Ramos (cell line): Measurements from ENCODE around the gene TINCR.
"Not testable (repeated sequence)": the region's sequence is repeated elsewhere in the genome, so short reads cannot be mapped to it uniquely, and the experiment has no call there.

Experiments
- in situ Hi-C: fragments of 300-500 bp; cut with MboI; formaldehyde crosslinking; loops from one replicate; pipeline ENCODE4 v1.14.3; 2022; ENCODE audit warnings: low sequenced_read_pairs; ENCODE audit not compliant: unreplicated experiment

The TINCR gene

DNA sequence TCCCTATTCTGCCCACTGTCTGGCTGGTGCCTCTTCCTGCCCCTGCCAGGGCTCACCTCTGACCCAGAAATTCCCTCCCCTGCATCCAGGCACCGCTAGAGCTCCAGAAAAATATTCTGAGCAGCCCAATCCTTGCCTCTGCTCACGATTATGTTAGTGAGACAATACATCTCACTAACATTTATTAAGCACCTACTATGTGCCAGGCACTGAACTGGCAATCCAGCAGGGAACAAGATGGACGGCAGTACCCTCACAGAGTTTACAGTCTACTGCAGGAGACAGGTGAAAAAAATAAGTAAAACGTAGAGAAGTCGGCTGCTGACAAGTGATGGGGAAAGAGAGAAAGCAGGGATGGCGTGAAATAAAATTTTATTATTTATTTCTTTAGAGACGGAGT, 5.5 kb downstream of the TINCR start:
- in situ Hi-C loops = no loop called here

- in situ Hi-C loops = no loop called here
Observed at GRCh38 chr19:5561559-5561958, 6.2 kb downstream of the TINCR start.

- in situ Hi-C loops = no loop called here
Observed at GRCh38 chr19:5560156-5560555, 7.6 kb downstream of the TINCR start.

DNA sequence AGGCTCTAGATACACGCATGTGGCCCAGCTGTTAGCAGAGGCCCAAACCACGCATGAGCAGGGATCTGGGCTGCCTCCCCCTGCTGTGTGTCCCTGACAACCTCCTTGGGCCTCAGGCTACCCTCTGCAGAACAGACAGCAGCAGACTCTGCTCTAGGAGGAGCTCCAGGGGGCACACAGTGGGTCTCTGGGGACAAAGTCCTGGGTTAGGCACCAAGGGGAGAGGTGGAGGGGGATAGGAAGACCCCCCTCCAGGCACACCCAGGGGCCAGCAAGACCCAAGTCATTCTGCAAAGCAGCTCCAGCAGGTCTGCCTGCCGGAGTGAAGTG, 8.0 kb downstream of the TINCR start:
- in situ Hi-C loops = no loop called here

DNA sequence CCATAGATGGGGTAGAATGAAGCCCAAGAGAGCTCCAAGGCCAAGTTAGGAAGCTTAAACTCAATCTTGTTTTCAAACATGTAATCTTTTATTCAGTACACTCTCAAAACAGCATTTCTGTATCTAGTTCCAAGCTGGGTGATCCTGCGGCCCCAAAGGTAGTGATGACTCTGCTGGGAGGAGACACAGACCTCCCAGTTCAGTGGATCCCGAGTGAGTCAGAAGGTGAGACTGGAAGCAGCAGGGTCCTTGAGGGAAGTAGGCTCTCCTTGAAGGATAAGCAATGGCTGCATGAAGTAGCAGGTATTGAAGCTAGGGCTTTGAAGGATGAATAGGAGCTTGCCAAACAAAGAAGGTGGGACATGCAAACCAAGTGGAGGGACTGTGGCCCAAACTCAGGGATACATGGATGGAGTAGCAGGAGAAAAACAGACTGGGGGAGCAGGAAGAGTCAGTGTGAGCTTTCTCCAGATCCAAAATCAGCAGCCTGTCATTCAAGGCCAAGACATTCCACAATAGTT, 9.6 kb downstream of the TINCR start:
- in situ Hi-C loops = no loop called here

DNA sequence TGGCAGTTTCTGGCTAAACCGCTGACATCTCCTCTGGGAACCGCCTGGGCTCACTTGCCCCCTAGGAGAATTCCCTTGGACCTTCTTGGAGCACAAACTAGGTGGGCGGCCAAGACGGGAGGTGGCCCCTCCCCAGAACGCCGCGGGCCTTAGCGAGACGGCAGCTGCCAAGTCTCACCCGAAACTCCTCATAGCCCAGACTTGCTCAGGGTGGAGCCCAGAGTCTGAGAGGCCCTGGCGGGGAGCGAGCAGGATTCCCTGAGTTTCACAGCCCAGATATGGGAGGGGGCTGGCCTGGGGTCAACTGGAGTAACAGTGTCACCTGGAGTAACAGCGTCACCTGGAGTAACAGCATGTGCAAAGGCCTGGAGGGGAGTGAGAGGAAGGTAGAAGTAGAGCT, 10.1 kb downstream of the TINCR start:
- in situ Hi-C loops = no loop called here

- in situ Hi-C loops = no loop called here
Observed at GRCh38 chr19:5554828-5555227, 12.9 kb downstream of the TINCR start.

- in situ Hi-C loops = no loop called here
Observed at GRCh38 chr19:5553892-5554291, 13.9 kb downstream of the TINCR start.

- in situ Hi-C loops = no loop called here
Observed at GRCh38 chr19:5547881-5548280, 19.9 kb downstream of the TINCR start.

GRCh38 chr19:5545984-5546383, 21.8 kb downstream of the TINCR start:
- in situ Hi-C loops = no loop called here

DNA sequence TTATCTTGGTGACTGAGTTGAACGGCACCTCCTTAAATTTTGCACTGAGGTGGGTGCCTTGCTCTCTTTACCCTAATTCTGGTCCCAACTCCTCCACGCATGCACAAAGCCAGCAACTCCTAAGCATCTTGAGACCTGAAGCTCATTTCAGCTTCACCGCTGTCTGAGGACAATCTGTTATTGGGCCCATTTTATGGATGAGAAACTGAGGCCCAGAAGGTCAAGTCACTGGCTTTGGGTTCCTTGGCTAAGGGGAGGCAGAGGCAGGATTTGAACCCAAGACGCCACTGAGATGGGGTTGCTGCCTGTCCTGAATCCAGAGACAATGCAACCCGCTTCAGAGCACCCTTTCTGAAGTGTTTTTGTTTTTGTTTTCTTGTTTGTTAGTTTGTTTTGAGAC, 22.7 kb downstream of the TINCR start:
- in situ Hi-C loops = no loop called here

GRCh38 chr19:5542665-5543064, 25.1 kb downstream of the TINCR start:
- in situ Hi-C loops = no loop called here

DNA sequence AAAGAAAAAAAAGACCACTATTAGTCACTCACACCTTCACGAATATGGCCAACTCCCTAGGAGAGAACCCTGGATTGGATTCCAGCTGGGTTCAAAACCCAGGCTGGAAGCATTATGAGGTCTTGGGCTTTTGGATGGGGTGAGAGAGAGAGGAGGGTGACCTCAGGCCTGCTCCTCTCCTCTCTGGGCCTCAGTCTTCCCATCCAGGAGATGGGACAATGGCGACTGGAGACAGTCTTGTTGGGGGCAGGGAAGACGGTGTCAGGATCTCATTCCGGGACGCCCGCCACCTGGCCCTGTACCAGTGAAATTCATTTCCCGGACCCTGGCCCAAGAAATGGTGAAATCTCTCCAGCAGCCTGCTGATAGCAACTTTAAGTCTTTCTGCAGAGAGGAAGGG, 26.3 kb downstream of the TINCR start:
- in situ Hi-C loops = no loop called here

DNA sequence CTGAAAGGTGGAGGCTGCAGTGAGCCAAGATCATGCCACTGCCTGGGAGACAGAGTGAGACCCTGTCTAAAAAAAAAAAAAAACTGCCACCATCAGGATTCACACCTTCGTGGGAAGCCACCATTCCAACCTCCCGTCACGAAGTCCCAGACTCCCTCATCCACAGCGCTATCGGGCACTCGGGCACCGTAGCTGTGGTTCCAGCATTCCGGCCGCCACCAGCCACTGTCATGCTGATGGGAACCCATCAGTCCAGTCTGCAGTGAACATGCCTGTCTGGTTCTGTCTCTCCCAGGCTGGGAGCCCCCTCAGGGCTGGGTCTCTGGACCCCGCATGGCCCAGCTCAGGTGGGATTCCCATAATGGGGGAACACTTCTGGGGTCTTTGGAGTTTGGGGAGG, 27.5 kb downstream of the TINCR start:
- in situ Hi-C loops = no loop called here

DNA sequence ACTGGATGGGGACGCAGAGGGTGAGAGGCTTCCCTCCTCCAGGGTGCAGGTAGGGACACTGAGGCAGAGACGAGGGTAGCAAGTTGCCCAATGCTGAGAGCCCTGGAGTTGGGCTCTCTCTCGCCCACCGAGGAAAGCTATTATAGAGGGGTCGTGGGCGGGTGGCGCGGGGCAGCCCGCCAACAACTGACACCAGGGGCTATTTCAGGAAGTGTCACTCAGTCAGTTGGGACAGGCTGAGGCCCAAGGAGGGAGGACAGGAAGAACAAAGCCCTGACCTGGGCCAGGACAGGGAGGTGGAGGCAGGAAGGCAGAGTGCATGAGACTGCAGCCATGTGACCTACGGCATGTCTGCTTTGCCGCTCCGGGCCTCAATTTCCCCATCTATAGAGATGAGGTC, 29.9 kb downstream of the TINCR start:
- in situ Hi-C loops = no loop called here

DNA sequence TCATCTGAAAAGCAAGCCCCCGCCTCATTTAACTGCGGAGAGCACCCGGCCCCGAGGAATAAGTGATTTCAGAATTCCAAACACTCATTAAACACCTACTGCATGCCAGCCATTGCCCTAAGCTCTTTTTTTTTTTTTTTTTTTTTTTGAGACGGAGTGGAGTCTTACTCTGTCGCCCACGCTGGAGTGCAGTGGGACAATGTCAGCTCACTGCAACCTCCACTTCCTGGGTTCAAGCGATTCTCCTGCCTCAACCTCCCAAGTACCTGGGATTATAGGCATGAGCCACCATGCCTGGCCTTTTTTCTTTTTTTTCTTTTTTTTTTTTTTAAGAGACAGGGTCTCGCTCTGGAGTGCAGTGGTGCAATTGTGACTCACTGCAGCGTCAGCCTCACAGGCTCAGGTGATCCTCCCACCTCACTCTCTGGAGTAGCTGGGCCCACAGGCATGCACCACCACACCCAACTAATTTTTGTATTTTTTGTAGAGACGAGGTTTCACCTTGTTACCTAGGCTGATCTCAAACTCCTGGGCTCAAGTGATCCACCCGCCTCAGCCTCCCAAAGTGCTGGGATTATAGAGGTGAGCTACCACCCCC, 30.7 kb downstream of the TINCR start:
- in situ Hi-C loops = not testable (repeated sequence)

GRCh38 chr19:5536337-5536894, 31.3 kb downstream of the TINCR start:
- in situ Hi-C loops = no loop called here

DNA sequence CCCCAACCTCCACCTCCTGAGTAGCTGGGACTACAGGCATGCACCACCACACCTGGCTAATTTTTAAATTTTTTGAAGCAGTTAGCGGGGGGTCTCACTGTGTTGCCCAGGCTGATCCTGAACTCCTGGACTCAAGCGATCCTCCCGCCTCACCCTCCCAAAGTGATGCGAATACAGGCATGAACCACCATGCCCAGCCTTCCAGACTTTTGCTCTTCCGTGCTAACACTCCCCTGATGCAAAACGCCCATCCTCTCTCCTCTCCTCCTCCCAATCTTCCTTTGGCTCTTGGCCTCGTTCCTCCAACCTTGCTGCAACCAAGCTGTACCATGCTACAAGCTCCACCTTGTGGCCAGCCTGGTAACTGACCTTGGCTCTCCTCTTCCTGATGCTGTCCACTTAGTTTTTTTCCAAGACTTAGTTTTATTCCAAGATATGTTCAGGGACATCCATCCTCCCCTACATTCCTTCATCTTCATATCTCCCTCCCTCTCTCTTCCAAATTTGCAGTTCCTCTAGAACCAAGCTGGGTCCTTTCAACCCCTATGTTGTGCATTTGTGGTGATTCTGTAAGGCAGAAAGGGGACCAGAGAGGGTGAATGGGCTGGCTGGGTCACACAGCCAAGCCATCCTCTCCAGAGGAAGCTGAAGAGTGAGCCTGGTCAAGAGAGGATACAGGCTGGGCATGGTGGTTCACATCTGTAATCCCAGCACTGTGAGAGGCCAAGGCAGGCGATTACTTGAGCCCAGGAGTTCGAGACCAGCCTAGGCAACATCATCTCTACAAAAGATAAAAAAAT, 32.8 kb downstream of the TINCR start:
- in situ Hi-C loops = no loop called here

DNA sequence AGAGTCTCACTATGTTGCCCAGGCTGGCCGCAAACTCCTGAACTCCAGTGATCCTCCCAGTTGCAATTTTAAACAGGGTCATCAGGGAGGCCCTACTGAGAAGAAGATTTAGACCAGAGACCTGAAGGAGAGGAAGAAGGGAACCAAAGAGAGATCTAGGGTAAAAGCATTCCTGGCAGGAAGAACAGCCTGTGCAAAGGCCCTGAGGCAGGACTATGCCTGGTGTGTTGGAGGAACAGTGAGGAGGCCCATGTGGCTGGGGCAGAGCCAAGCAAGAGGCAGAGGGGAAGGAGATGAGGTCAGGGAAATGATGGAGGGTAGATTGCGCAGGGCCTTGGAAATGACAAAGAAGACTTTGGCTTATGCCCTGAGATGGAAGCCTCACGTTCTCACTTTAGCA, 34.5 kb downstream of the TINCR start:
- in situ Hi-C loops = no loop called here

GRCh38 chr19:5530701-5531100, 37.1 kb downstream of the TINCR start:
- in situ Hi-C loops = no loop called here

- in situ Hi-C loops = no loop called here
Observed at GRCh38 chr19:5526691-5527090, 41.1 kb downstream of the TINCR start.

DNA sequence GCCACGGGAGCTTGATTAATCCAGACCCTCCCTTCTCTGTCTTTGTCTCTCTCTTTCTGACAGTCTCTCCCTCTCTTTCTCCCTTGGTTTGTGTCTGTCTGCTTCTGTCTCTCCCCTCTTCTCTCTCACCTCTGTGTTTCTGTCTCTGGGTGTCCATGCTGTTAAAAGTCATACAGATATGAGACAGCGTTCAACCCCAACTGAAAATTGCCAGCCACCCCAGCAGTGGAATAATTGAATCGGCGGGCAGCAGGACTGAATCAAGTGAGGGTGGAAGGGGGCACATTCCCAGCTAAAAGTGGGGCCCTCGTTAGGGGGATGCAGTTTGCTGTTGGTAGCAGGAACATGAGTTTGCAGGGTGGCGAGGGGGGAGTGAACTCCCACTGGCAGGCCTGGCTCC, 43.7 kb downstream of the TINCR start:
- in situ Hi-C loops = no loop called here
